Body of pancreas (tissue), 4 donors: Measurements from ENCODE around the gene GATB. TPM values are rescaled to one million over a fixed set of nuclear protein-coding genes. Genes with fewer than 3 reads are reported as not detected.

ENCODE experiments used
- ATAC-seq: fragments of 150-250 bp; one replicate; pipeline ENCODE4 v1.9.1; 2016
- DNase-seq, 4 donors: peaks; one replicate each; pipeline ENCODE4 v3.0.0-alpha.2; 2019
- H3K27ac ChIP-seq, 4 donors: fragments of 200-600 bp; sonication (generic); 1 replicate in 3 of 4; 2 replicates in 1 of 4; pipeline versions ENCODE4 v1.5.1 to v1.6.1; 2016 to 2019; ENCODE audit warnings: mild to moderate bottlenecking in 1 of 4, mixed read lengths in 1 of 4, moderate library complexity in 1 of 4
- H3K27me3 ChIP-seq, 2 donors: fragments of 200-600 bp; sonication (generic); one replicate each; pipeline ENCODE4 v1.6.0; 2016; ENCODE audit warnings: mild to moderate bottlenecking in 1 of 2
- H3K36me3 ChIP-seq, 2 donors: fragments of 200-600 bp; sonication (generic); replicated peaks in 1 of 2; 2 replicates each; pipeline ENCODE4 v1.5.1; 2016; ENCODE audit warnings: low read depth in 2 of 2; ENCODE audit not compliant: insufficient read depth in 1 of 2
- H3K4me1 ChIP-seq: fragments of 200-600 bp; sonication (generic); one replicate; pipeline ENCODE4 v1.6.0; 2016
- H3K4me3 ChIP-seq, 2 donors: fragments of 200-600 bp; sonication (generic); 1 replicate in 1 of 2; 2 replicates in 1 of 2; pipeline ENCODE4 v1.5.1; 2016 to 2019
- H3K9me3 ChIP-seq, 3 donors: fragments of 200-600 bp; sonication (generic); 1 replicate in 2 of 3; 2 replicates in 1 of 3; pipeline ENCODE4 v1.5.1; 2016
- CTCF ChIP-seq, 7 experiments: fragments of 450-650 bp in 4 of 7; fragments of 200-600 bp in 3 of 7; sonication (generic) in 3 of 7; IDR thresholded peaks; one replicate each; pipeline ENCODE4 v1.5.1; 2016 to 2019; ENCODE audit warnings: antibody characterized with exemption in 7 of 7
- POLR2A ChIP-seq, 3 donors: fragments of 450-650 bp; IDR thresholded peaks; one replicate each; pipeline ENCODE4 v1.6.1; 2016; ENCODE audit warnings: antibody characterized with exemption in 3 of 3, mild to moderate bottlenecking in 2 of 3
- WGBS, 2 donors: methylation state at CpG; one replicate each; pipeline ENCODE4 v1.1.5; 2017; 5-methylcytosine and 5-hydroxymethylcytosine counted together
- intact Hi-C: fragments of 100-400 bp; cut with DNase I; formaldehyde crosslinking; loops from one replicate; pipeline ENCODE4 v1.15.1; 2023
- total RNA-seq, 2 donors: library from RNA; depleted of rRNA; stranded (reverse); fragments of >200 nt; gene quantifications; one replicate each; pipeline ENCODE4 v1.1.0, GENCODE V29; 2016

GATB gene
- total RNA-seq, 2 donors from 2014 or later: 5.6 to 7.3 TPM

- ATAC-seq (no peak), DNase-seq (no peak)
- H3K4me3 ChIP-seq: no peak overlapping the region
- WGBS, 2 donors: 37 to 46% methylated on average over 5 of the region's 5 CpGs
- no peaks in the 10 kb centered on the region for H3K9me3 ChIP-seq
- no peaks in the 10 kb centered on the region for H3K27me3 ChIP-seq
- no peak for TF ChIP-seq POLR2A (IDR thresholded peaks at IDR 0.05)
- TF ChIP-seq CTCF (IDR thresholded peaks at IDR 0.05): no peak
- no peak overlapping the region for H3K27ac ChIP-seq
- H3K36me3 ChIP-seq: no peaks in the 10 kb centered on the region
- H3K4me1 ChIP-seq: no peaks in the 10 kb centered on the region
- intact Hi-C loops: no loop called here
Measured at GRCh38 chr4:151771664-151772063, 10.9 kb upstream of the GATB start.

DNA sequence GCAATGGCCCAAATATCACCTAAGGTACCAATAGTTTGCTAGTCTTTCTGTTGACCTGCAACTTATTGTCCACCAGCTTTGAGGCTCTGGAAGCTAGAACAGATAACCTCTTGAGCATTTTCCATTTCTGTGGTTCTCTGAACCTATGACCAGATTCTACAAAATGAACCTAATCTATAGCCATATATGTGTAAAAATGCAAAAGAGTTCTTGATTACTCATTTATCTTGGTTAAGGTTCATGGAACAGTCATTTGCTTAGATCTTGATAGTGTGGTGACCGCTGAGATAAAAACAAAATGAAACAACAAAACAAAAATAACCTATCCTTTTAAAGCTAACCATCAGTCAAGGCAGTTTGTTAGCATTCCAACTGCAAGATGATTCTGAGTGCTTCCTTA, 9.3 kb upstream of the GATB start:
- DNase-seq: no peak
- intact Hi-C loops: no loop called here
- no peak overlapping the region for H3K4me3 ChIP-seq
- WGBS, 2 donors: 42 to 45% methylated on average over 1 of the region's 1 CpG
- H3K27me3 ChIP-seq: no peaks in the 10 kb centered on the region
- ATAC-seq: no peak
- H3K27ac ChIP-seq: no peak overlapping the region
- TF ChIP-seq CTCF (IDR thresholded peaks at IDR 0.05): no peak
- no peak for TF ChIP-seq POLR2A (IDR thresholded peaks at IDR 0.05)
- no peaks in the 10 kb centered on the region for H3K9me3 ChIP-seq
- no peaks in the 10 kb centered on the region for H3K4me1 ChIP-seq
- no peaks in the 10 kb centered on the region for H3K36me3 ChIP-seq

DNA sequence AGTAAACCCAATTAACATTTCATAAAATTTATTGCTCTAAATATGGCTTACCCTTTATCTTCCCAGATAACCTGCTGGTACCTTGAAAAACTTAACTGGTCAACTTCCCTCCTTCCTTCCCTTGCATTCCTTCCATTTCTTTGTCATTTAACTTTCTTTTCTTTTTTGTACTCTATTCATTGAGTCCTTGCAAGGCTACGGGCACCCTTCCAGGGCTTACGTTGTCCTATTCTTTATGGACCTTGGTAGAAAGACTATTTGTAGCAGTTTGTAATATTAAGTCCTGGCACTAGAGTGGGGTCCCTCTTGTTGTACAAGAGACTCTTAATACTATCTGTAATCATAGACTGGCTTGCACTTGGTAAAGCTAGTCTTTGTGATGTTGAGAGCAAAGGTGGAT, 8.0 kb upstream of the GATB start:
- Histone ChIP-seq H3K27ac (no peak overlapping the region), H3K4me3 (no peak overlapping the region), H3K36me3 (no peaks in the 10 kb centered on the region), H3K4me1 (no peaks in the 10 kb centered on the region), H3K27me3 (no peaks in the 10 kb centered on the region), H3K9me3 (no peaks in the 10 kb centered on the region)
- no peak for DNase-seq
- intact Hi-C loops: no loop called here
- WGBS, 2 donors: 64 to 67% methylated on average over 2 of the region's 2 CpGs
- ATAC-seq: no peak
- TF ChIP-seq POLR2A (IDR thresholded peaks at IDR 0.05) (no peak), CTCF (IDR thresholded peaks at IDR 0.05) (no peak)

DNA sequence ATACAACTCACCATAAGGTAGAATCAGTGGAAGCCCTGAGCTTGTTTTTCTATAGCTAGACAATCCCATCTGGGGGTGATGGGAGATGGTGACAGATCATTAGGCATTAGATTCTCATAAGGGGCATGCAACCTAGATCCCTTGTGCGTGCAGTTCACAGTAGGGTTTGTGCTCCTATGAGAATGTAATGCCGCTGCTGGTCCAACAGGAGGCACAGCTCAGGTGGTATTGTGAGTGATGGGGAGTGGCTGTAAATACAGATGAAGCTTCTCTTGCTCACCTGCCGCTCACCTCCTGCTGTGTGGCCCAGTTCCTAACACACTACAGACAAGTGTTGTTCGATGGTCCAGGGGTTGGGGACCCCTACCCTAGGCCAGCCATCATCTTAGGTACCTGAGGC, 5.9 kb upstream of the GATB start:
- no peaks in the 10 kb centered on the region for H3K27me3 ChIP-seq
- no peaks in the 10 kb centered on the region for H3K9me3 ChIP-seq
- ATAC-seq (no peak), DNase-seq (no peak)
- no peak overlapping the region for H3K27ac ChIP-seq
- no peaks in the 10 kb centered on the region for H3K36me3 ChIP-seq
- intact Hi-C loops: no loop called here
- TF ChIP-seq CTCF (IDR thresholded peaks at IDR 0.05) (no peak), POLR2A (IDR thresholded peaks at IDR 0.05) (no peak)
- no peaks in the 10 kb centered on the region for H3K4me1 ChIP-seq
- WGBS, 2 donors: 49% methylated on average over 3 to 4 of the region's 4 CpGs
- no peak overlapping the region for H3K4me3 ChIP-seq

GRCh38 chr4:151760002-151760401, 805 bp downstream of the GATB start:
- H3K4me3 ChIP-seq: peak overlapping the region in 1 of 2 donors; percentile 40
- WGBS, 2 donors: 17 to 28% methylated on average over 3 of the region's 3 CpGs
- H3K27ac ChIP-seq: no peak overlapping the region
- ATAC-seq (no peak), DNase-seq (no peak)
- intact Hi-C loops: no loop called here
- H3K4me1 ChIP-seq: peaks cover 6% of the 10 kb centered on the region
- peaks cover 0 to 3% of the 10 kb centered on the region in 2 donors for H3K36me3 ChIP-seq
- no peaks in the 10 kb centered on the region for H3K27me3 ChIP-seq
- H3K9me3 ChIP-seq: no peaks in the 10 kb centered on the region
- TF ChIP-seq POLR2A (IDR thresholded peaks at IDR 0.05) (no peak), CTCF (IDR thresholded peaks at IDR 0.05) (no peak)
